ENCODE measurements around the gene ALPK1. TPM values are rescaled to one million over a fixed set of nuclear protein-coding genes. Genes with fewer than 3 reads are reported as not detected.

ALPK1 gene
- total RNA-seq, 1 experiment from 2014 or later: 0.17 TPM

GRCh38 chr4:112357897-112358296 lies 60.7 kb downstream of the ALPK1 start:
- H3K56ac ChIP-seq (ENCODE audit: insufficient read length, low read depth, low read length): no peak overlapping the region
- H2BK5ac ChIP-seq (ENCODE audit: insufficient read length, low read length): no peak overlapping the region
- H3K14ac ChIP-seq (ENCODE audit: insufficient read depth, low read length): no peak overlapping the region
- no peak overlapping the region for H3K4me2 ChIP-seq (ENCODE audit: insufficient read depth, insufficient read length, low read length)
- H2BK20ac ChIP-seq (ENCODE audit: low read depth, low read length, poor library complexity, severe bottlenecking): no peak overlapping the region
- no peak overlapping the region for H4K91ac ChIP-seq (ENCODE audit: insufficient read length, low read depth, low read length)
- no peaks in the 10 kb centered on the region for H3K27me3 ChIP-seq (ENCODE audit: insufficient read depth, low read length)
- DNase-seq: no peak
- Mint-ChIP-seq H3K4me1 (peaks cover 16% of the 10 kb centered on the region in 2 experiments), H3K36me3 (ENCODE audit: insufficient read depth in 1 of 3, low read depth in 3 of 3) (peaks cover 0 to 12% (median 6%) of the 10 kb centered on the region in 3 experiments; a peak in 4 of 7 replicates), H3K9me3 (peaks cover 15% of the 10 kb centered on the region in 2 experiments), H3K27ac (no peak overlapping the region; a peak in 1 of 7 replicates), H3K27me3 (ENCODE audit: low read depth) (peaks cover 9% of the 10 kb centered on the region; the same call in 1 of the 2 replicates), H3K4me3 (no peak overlapping the region)
- no peak overlapping the region for H2AFZ ChIP-seq (ENCODE audit: low read length)
- H4K8ac ChIP-seq (replicated peaks; ENCODE audit: insufficient read length, low read depth, low read length): no peak overlapping the region
- H3K23ac ChIP-seq (ENCODE audit: insufficient read length, low read depth, low read length): no peak overlapping the region
- no peak overlapping the region for H2BK15ac ChIP-seq (ENCODE audit: low read depth, low read length)
- no peak for TF ChIP-seq CTCF (conservative IDR thresholded peaks at IDR 0.05)
- H3K9me3 ChIP-seq (ENCODE audit: control insufficient read depth, low read depth, low read length): no peaks in the 10 kb centered on the region
- no peak overlapping the region for H2BK120ac ChIP-seq (ENCODE audit: low read depth, low read length, poor library complexity, severe bottlenecking)
- no peaks in the 10 kb centered on the region for H3K23me2 ChIP-seq (ENCODE audit: insufficient read length, low read depth, low read length, poor library complexity, severe bottlenecking)
- no peak overlapping the region for H3K9ac ChIP-seq (ENCODE audit: extremely low read depth, insufficient read length, low read length)
- H4K5ac ChIP-seq (ENCODE audit: insufficient read length, low read depth, low read length): no peak overlapping the region
- no peaks in the 10 kb centered on the region for H4K20me1 ChIP-seq (ENCODE audit: control insufficient read depth, insufficient read depth, insufficient read length)
- no peaks in the 10 kb centered on the region for H3K4me1 ChIP-seq (ENCODE audit: insufficient read depth, low read length)
- WGBS (ENCODE audit: extremely low coverage, insufficient read length, low lambda C conversion rate): no CpG with 5 or more reads among the region's 14 CpGs
- no peak overlapping the region for H2AK5ac ChIP-seq (ENCODE audit: insufficient read length, low read length)
- no peak overlapping the region for H3K18ac ChIP-seq (ENCODE audit: insufficient read length, low read depth, low read length)
- H2BK12ac ChIP-seq (ENCODE audit: insufficient read length, low read depth, low read length): no peak overlapping the region
- no peak overlapping the region for H3K4ac ChIP-seq (ENCODE audit: low read depth, low read length)
- no peaks in the 10 kb centered on the region for H3K79me2 ChIP-seq (ENCODE audit: insufficient read depth, low read length)
- H3K79me1 ChIP-seq (ENCODE audit: insufficient read depth, low read depth, low read length, poor library complexity, severe bottlenecking): no peaks in the 10 kb centered on the region
- H3K27ac ChIP-seq (ENCODE audit: insufficient read length, low read depth, low read length): no peak overlapping the region
- no peak overlapping the region for H3T11ph ChIP-seq (ENCODE audit: low read length)

Data from H9 (cell line).